Measurements from ENCODE around the gene EIPR1. TPM values are rescaled to one million over a fixed set of nuclear protein-coding genes. Genes with fewer than 3 reads are reported as not detected.

Gene EIPR1
- total RNA-seq, 1 experiment from 2014 or later, result 40.4 TPM

DNA sequence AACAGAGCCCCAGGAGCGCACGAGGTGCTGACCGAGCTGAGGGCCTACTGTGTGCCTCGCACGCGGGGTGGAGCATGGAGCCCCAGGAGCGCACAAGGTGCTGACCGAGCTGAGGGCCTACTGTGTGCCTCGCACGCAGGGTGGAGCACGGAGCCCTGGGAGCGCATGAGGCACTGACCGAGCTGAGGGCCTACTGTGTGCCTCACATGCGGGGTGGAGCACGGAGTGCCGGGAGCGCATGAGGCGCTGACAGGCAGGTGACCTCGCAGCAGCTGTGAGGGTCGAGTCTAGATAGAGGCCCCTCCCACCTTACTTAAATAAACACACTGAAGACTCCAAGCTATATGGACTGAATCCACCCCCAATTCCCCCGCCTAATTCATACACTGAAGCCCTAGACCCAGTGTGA lies 60.3 kb downstream of the EIPR1 start:
- Histone ChIP-seq H3K36me3 (ENCODE audit: insufficient read depth, low read length) (peaks cover 6% of the 10 kb centered on the region; the same call in 1 of the 2 replicates), H3K79me2 (ENCODE audit: low read length) (peaks cover 74% of the 10 kb centered on the region), H3K4me1 (ENCODE audit: low read length) (no peaks in the 10 kb centered on the region), H3K27me3 (ENCODE audit: low read length) (no peaks in the 10 kb centered on the region), H3K4me2 (ENCODE audit: low read depth, low read length, poor library complexity, severe bottlenecking) (no peak overlapping the region), H3K9me2 (replicated peaks; ENCODE audit: insufficient read depth, low read length) (no peaks in the 10 kb centered on the region), H3K9me3 (ENCODE audit: low read length) (no peaks in the 10 kb centered on the region), H2AFZ (ENCODE audit: low read length) (no peak overlapping the region), H3K9ac (ENCODE audit: low read length) (no peak overlapping the region), H3K27ac (ENCODE audit: low read length) (no peak overlapping the region), H3K4me3 (ENCODE audit: low read length) (no peak overlapping the region), H4K20me1 (ENCODE audit: insufficient read depth, low read depth, low read length) (no peaks in the 10 kb centered on the region)
- DNase-seq, result no peak

DNA sequence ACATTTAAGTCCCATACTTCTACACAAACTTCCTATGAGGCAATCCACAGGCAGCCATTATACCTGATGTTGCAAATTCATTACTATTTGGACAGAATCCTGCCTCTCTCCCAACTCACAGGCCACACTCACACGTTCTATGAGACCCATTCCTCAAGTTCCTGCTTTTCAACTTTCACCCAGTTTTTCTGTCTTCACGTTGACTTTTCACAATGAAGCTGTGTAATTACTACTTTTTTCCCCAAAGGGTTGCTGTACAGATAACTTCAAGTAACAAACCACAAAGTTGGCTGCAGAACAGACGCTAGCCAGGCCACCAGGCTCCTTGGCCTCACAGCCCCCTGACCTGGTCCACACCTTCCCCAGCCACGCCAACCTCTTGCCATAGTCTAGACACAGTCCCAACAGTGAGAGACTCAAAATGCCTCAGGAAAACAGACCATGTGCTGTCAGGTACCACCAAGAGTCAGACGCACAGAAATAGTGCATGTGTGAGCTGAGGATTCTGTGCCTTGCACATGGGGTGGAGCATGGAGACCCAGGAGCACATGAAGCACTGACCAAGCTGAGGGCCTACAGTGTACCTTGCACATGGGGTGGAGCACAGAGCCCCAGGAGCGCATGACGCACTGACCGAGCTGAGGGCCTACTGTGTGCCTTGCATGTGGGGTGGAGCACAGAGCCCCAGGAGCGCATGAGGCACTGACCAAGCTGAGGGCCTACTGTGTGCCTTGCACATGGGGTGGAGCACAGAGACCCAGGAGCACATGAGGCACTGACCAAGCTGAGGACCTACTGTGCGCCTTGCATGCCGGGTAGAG lies 61.0 kb downstream of the EIPR1 start:
- DNase-seq, result no peak
- Histone ChIP-seq H3K79me2 (ENCODE audit: low read length) (peaks cover 74% of the 10 kb centered on the region), H3K9ac (ENCODE audit: low read length) (no peak overlapping the region), H3K4me1 (ENCODE audit: low read length) (no peaks in the 10 kb centered on the region), H3K27ac (ENCODE audit: low read length) (no peak overlapping the region), H3K4me2 (ENCODE audit: low read depth, low read length, poor library complexity, severe bottlenecking) (no peak overlapping the region), H3K9me2 (replicated peaks; ENCODE audit: insufficient read depth, low read length) (no peaks in the 10 kb centered on the region), H3K27me3 (ENCODE audit: low read length) (no peaks in the 10 kb centered on the region), H4K20me1 (ENCODE audit: insufficient read depth, low read depth, low read length) (no peaks in the 10 kb centered on the region), H2AFZ (ENCODE audit: low read length) (no peak overlapping the region), H3K36me3 (ENCODE audit: insufficient read depth, low read length) (peaks cover 6% of the 10 kb centered on the region; the same call in 1 of the 2 replicates), H3K4me3 (ENCODE audit: low read length) (no peak overlapping the region), H3K9me3 (ENCODE audit: low read length) (no peaks in the 10 kb centered on the region)

DNA sequence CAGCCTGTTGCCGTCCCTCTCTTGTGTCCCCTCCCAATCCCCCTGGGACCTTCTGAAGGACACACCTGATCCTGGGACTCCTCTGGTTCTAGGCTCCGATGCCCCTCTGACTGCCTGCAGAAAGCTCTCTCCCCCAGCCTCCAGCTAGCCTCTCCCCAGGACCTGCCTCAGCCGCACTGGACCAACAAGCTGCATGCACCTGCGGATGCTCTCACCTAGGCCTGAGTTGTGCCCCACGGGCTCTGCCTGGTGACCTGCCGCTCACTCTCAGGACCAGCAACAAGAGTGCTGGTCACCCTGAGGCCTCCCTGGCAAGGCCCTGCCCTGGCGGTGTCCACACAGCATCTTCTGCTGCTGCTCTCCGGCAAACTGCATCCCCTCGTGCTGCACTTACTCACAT lies 63.0 kb downstream of the EIPR1 start:
- H3K9me2 ChIP-seq (replicated peaks; ENCODE audit: insufficient read depth, low read length), result no peaks in the 10 kb centered on the region
- no peaks in the 10 kb centered on the region for H3K9me3 ChIP-seq (ENCODE audit: low read length)
- H4K20me1 ChIP-seq (ENCODE audit: insufficient read depth, low read depth, low read length), result no peaks in the 10 kb centered on the region
- peaks cover 65% of the 10 kb centered on the region for H3K79me2 ChIP-seq (ENCODE audit: low read length)
- H3K9ac ChIP-seq (ENCODE audit: low read length), result no peak overlapping the region
- H3K4me2 ChIP-seq (ENCODE audit: low read depth, low read length, poor library complexity, severe bottlenecking), result no peak overlapping the region
- H2AFZ ChIP-seq (ENCODE audit: low read length), result no peak overlapping the region
- no peak overlapping the region for H3K27ac ChIP-seq (ENCODE audit: low read length)
- H3K4me3 ChIP-seq (ENCODE audit: low read length), result no peak overlapping the region
- H3K4me1 ChIP-seq (ENCODE audit: low read length), result no peaks in the 10 kb centered on the region
- no peaks in the 10 kb centered on the region for H3K27me3 ChIP-seq (ENCODE audit: low read length)
- peaks cover 6% of the 10 kb centered on the region; the same call in 1 of the 2 replicates for H3K36me3 ChIP-seq (ENCODE audit: insufficient read depth, low read length)
- DNase-seq, result no peak

DNA sequence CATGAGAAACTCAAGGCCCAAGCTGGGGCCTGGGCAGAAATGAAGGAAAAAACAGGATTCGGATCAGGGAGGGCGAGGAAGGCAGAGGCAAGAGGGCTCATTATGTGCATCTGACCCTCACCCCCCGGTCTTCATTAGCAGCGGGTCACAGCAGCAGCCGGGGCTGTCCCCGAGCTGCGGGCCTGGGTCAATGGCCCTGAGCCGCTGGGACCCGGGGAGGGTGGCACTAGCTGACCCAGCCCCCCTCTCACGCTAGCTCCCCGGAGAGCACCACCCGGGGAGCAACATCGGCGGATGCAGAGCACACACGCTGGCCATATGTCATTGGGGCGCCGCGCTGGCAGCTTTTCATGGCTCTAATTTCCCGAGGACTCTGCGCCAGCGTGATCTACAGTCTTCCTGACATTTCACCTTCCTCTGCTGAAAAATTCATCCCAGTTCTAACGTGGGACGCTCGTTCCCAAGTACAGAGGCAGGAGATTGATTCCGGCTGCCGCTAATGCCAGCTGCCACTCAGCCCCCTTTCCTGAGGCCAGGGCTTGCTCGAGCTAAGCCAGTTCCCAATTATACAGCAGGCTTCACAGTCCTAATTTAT lies 63.7 kb downstream of the EIPR1 start:
- no peak overlapping the region for H3K4me2 ChIP-seq (ENCODE audit: low read depth, low read length, poor library complexity, severe bottlenecking)
- H4K20me1 ChIP-seq (ENCODE audit: insufficient read depth, low read depth, low read length), result no peaks in the 10 kb centered on the region
- no peak overlapping the region for H3K4me3 ChIP-seq (ENCODE audit: low read length)
- H3K36me3 ChIP-seq (ENCODE audit: insufficient read depth, low read length), result 0 out of 2 replicates have a peak, but pooled peaks cover under 1% of the 10 kb centered on the region
- no peaks in the 10 kb centered on the region for H3K27me3 ChIP-seq (ENCODE audit: low read length)
- H3K9ac ChIP-seq (ENCODE audit: low read length), result no peak overlapping the region
- no peaks in the 10 kb centered on the region for H3K9me3 ChIP-seq (ENCODE audit: low read length)
- no peaks in the 10 kb centered on the region for H3K4me1 ChIP-seq (ENCODE audit: low read length)
- H3K9me2 ChIP-seq (replicated peaks; ENCODE audit: insufficient read depth, low read length), result no peaks in the 10 kb centered on the region
- DNase-seq, result no peak
- no peak overlapping the region for H2AFZ ChIP-seq (ENCODE audit: low read length)
- H3K27ac ChIP-seq (ENCODE audit: low read length), result no peak overlapping the region
- peaks cover 65% of the 10 kb centered on the region for H3K79me2 ChIP-seq (ENCODE audit: low read length)

DNA sequence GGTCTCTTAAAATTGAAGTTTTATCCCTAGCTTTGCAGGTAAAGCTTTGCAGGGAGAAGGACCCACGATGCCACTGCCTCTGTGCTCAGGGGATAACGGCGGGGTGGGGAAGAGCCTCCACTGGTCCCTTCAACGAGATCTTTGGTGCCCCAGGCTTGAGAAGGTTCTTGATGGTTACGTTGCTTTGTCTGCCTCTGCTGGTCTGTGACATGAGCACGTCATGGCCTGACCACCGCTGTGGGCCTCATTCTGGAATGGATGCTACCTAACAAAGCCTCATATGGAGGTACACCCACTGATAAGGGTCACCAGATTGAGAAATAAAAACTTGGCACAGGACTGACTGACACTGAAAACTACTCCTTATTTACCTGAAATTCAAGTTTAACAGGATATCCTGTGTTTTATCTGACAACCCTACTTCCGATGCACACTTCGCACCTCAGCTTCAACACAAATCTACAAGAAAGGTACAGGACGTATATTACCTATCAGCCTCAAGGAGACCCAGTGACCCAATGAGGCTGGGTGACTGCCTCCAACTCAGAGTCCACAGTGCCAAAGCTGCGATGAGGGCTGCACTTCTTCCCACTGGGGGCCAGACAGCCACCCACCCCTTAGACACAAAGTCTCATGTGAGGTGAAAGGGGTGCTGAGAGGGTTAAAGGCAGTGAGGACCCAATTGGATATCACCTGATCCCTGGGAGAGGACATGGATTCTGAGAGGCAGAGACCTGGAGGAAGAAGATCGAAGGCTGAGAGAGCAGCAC lies 64.9 kb downstream of the EIPR1 start:
- no peaks in the 10 kb centered on the region for H4K20me1 ChIP-seq (ENCODE audit: insufficient read depth, low read depth, low read length)
- H3K27me3 ChIP-seq (ENCODE audit: low read length), result no peaks in the 10 kb centered on the region
- no peak overlapping the region for H3K27ac ChIP-seq (ENCODE audit: low read length)
- H3K9me3 ChIP-seq (ENCODE audit: low read length), result no peaks in the 10 kb centered on the region
- H3K9me2 ChIP-seq (replicated peaks; ENCODE audit: insufficient read depth, low read length), result no peaks in the 10 kb centered on the region
- no peaks in the 10 kb centered on the region for H3K36me3 ChIP-seq (ENCODE audit: insufficient read depth, low read length)
- H3K4me2 ChIP-seq (ENCODE audit: low read depth, low read length, poor library complexity, severe bottlenecking), result no peak overlapping the region
- peaks cover 65% of the 10 kb centered on the region for H3K79me2 ChIP-seq (ENCODE audit: low read length)
- H3K4me3 ChIP-seq (ENCODE audit: low read length), result no peak overlapping the region
- DNase-seq, result no peak
- H3K9ac ChIP-seq (ENCODE audit: low read length), result no peak overlapping the region
- no peak overlapping the region for H2AFZ ChIP-seq (ENCODE audit: low read length)
- H3K4me1 ChIP-seq (ENCODE audit: low read length), result no peaks in the 10 kb centered on the region

DNA sequence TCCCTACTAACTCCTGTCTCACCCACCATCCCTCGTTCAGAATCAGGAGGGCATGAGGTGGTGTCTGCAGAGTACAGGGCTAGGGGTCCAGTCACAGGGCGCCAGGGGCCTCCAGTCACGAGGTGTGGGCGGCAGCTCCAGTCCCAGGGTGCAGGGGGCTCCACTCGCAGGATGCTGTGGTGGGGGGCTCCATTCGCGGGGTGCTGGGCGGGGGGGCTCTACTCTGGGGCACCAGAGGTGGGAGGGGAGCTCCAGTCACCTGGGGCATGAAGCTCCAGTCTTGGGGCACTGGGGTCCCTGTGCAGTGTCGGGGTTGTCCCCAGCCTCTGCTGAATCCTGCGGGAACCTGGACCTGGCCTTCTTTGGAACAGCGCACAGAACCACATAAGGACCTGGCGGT lies 66.0 kb downstream of the EIPR1 start:
- Histone ChIP-seq H3K27me3 (ENCODE audit: low read length) (no peaks in the 10 kb centered on the region), H3K79me2 (ENCODE audit: low read length) (peaks cover 61% of the 10 kb centered on the region), H3K9me2 (replicated peaks; ENCODE audit: insufficient read depth, low read length) (no peaks in the 10 kb centered on the region), H4K20me1 (ENCODE audit: insufficient read depth, low read depth, low read length) (no peaks in the 10 kb centered on the region), H3K9ac (ENCODE audit: low read length) (no peak overlapping the region), H3K4me1 (ENCODE audit: low read length) (no peaks in the 10 kb centered on the region), H3K36me3 (ENCODE audit: insufficient read depth, low read length) (no peaks in the 10 kb centered on the region), H3K9me3 (ENCODE audit: low read length) (no peaks in the 10 kb centered on the region), H3K4me2 (ENCODE audit: low read depth, low read length, poor library complexity, severe bottlenecking) (no peak overlapping the region), H2AFZ (ENCODE audit: low read length) (no peak overlapping the region), H3K27ac (ENCODE audit: low read length) (no peak overlapping the region), H3K4me3 (ENCODE audit: low read length) (no peak overlapping the region)
- no peak for DNase-seq

DNA sequence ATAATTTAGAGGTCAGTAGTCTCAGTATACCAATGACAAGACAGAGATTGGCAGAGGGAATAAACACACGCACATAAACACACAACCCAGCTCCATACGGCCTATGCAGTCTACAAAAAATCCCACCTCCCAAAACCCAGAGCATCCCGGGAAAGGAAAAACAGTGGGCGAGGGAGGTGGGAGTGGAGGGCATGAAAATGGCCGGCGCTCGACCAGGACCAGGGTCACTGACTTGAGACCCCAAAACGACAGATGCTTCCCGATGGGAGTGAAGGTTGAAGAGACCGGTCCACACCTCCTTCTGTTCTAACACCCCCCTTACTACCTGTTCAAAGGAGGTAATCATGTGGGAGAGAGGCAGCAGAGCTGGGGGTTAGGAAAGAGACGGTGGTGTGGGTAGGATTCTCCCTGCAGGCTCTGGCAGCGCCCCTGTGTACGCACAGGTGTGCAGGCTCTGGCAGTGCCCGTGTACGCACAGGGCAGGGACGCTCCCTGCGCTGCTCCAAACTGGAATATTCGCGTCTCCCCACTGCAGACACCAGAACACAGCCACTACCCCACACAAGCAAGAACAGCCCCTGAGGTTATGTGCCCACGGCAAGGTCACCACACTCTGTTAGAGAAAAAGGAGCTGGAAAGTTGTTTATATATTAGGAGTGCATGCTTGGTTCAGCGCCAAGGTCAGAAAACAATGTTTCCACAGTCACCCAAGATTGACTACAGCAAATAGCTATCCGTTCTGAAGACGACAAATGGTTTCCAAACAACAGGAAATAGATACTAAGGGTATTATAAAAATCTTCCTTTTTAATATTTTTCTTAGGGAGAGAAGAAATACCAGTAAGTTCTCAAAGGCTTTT lies 67.9 kb downstream of the EIPR1 start:
- Histone ChIP-seq H3K27me3 (ENCODE audit: low read length) (no peaks in the 10 kb centered on the region), H4K20me1 (ENCODE audit: insufficient read depth, low read depth, low read length) (no peaks in the 10 kb centered on the region), H3K4me1 (ENCODE audit: low read length) (no peaks in the 10 kb centered on the region), H3K79me2 (ENCODE audit: low read length) (peaks cover 57% of the 10 kb centered on the region), H3K27ac (ENCODE audit: low read length) (no peak overlapping the region), H3K4me2 (ENCODE audit: low read depth, low read length, poor library complexity, severe bottlenecking) (no peak overlapping the region), H3K4me3 (ENCODE audit: low read length) (no peak overlapping the region), H3K9me3 (ENCODE audit: low read length) (no peaks in the 10 kb centered on the region), H2AFZ (ENCODE audit: low read length) (no peak overlapping the region), H3K9me2 (replicated peaks; ENCODE audit: insufficient read depth, low read length) (no peaks in the 10 kb centered on the region), H3K36me3 (ENCODE audit: insufficient read depth, low read length) (no peaks in the 10 kb centered on the region), H3K9ac (ENCODE audit: low read length) (no peak overlapping the region)
- no peak for DNase-seq
